ENCODE data around the gene EXOSC9.
"Not testable (repeated sequence)": the region's sequence is repeated elsewhere in the genome, so short reads cannot be mapped to it uniquely, and the experiment has no call there.

The EXOSC9 gene

GRCh38 chr4:121800961-121801714 is at the start of gene EXOSC9:
Gene EXOSC9 (plus strand): TSS chr4:121801323. CDS start chr4:121801425, 102 bp downstream.
- peaks cover 19 to 24% of the 10 kb centered on the region in 2 donors for H3K4me1 ChIP-seq (ENCODE audit: control insufficient read depth in 1 of 2, insufficient read depth in 2 of 2, low read length in 2 of 2)
- H3K9me3 ChIP-seq (ENCODE audit: control insufficient read depth in 1 of 2, low read length in 2 of 2) = no peaks in the 10 kb centered on the region
- H3K9ac ChIP-seq (ENCODE audit: low read depth in 1 of 2, low read length in 2 of 2) = peak within 1 kb of the TSS; percentile 79 to 96
- peak within 1 kb of the TSS; percentile 77 for H3K27ac ChIP-seq (ENCODE audit: low read depth, low read length)
- H3K36me3 ChIP-seq (ENCODE audit: control insufficient read depth in 1 of 2, insufficient read depth in 2 of 2, low read length in 2 of 2) = peaks cover 3 to 27% of the 10 kb centered on the region in 2 donors
- H3K4me3 ChIP-seq (ENCODE audit: low read depth in 1 of 2, low read length in 2 of 2) = peak within 1 kb of the TSS; percentile 86 to 99
- no peaks in the 10 kb centered on the region for H3K27me3 ChIP-seq (ENCODE audit: control insufficient read depth in 1 of 2, insufficient read depth in 2 of 2, low read length in 2 of 2)

DNA sequence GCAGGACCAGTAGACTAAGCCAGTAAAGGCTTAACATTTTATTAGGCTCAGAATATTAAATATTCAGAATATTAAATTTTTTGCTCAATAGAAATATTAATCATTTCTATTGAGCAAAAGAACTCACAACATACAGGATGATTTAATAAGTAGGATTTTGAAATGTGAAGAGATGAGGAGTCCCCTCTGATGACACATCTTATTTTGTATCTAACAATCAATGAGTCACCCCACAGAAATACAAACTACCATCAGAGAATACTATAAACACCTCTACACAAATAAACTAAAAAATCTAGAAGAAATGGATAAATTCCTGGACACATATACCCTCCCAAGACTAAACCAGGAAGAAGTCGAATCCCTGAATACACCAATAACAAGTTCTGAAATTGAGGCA is 49.0 kb upstream of the EXOSC9 start:
- H3K9ac ChIP-seq (ENCODE audit: low read depth in 1 of 2, low read length in 2 of 2); H3K4me3 ChIP-seq (ENCODE audit: low read depth in 1 of 2, low read length in 2 of 2); H3K27ac ChIP-seq (ENCODE audit: low read depth, low read length); H3K36me3 ChIP-seq (ENCODE audit: control insufficient read depth in 1 of 2, insufficient read depth in 2 of 2, low read length in 2 of 2); H3K9me3 ChIP-seq (ENCODE audit: control insufficient read depth in 1 of 2, low read length in 2 of 2); H3K27me3 ChIP-seq (ENCODE audit: control insufficient read depth in 1 of 2, insufficient read depth in 2 of 2, low read length in 2 of 2); H3K4me1 ChIP-seq (ENCODE audit: control insufficient read depth in 1 of 2, insufficient read depth in 2 of 2, low read length in 2 of 2): not testable (repeated sequence)

- Histone ChIP-seq H3K4me1 (ENCODE audit: control insufficient read depth in 1 of 2, insufficient read depth in 2 of 2, low read length in 2 of 2) (no peaks in the 10 kb centered on the region), H3K27ac (ENCODE audit: low read depth, low read length) (no peak overlapping the region), H3K36me3 (ENCODE audit: control insufficient read depth in 1 of 2, insufficient read depth in 2 of 2, low read length in 2 of 2) (no peaks in the 10 kb centered on the region), H3K9me3 (ENCODE audit: control insufficient read depth in 1 of 2, low read length in 2 of 2) (no peaks in the 10 kb centered on the region), H3K27me3 (ENCODE audit: control insufficient read depth in 1 of 2, insufficient read depth in 2 of 2, low read length in 2 of 2) (peaks cover 8 to 16% of the 10 kb centered on the region in 2 donors), H3K9ac (ENCODE audit: low read depth in 1 of 2, low read length in 2 of 2) (no peak overlapping the region), H3K4me3 (ENCODE audit: low read depth in 1 of 2, low read length in 2 of 2) (no peak overlapping the region)
These were observed 42.1 kb upstream of the EXOSC9 start for GRCh38 chr4:121758925-121759568.

- peaks cover 16 to 28% of the 10 kb centered on the region in 2 donors for H3K27me3 ChIP-seq (ENCODE audit: control insufficient read depth in 1 of 2, insufficient read depth in 2 of 2, low read length in 2 of 2)
- H3K36me3 ChIP-seq (ENCODE audit: control insufficient read depth in 1 of 2, insufficient read depth in 2 of 2, low read length in 2 of 2) = no peaks in the 10 kb centered on the region
- no peak overlapping the region for H3K27ac ChIP-seq (ENCODE audit: low read depth, low read length)
- no peaks in the 10 kb centered on the region for H3K9me3 ChIP-seq (ENCODE audit: control insufficient read depth in 1 of 2, low read length in 2 of 2)
- H3K4me3 ChIP-seq (ENCODE audit: low read depth in 1 of 2, low read length in 2 of 2) = no peak overlapping the region
- H3K4me1 ChIP-seq (ENCODE audit: control insufficient read depth in 1 of 2, insufficient read depth in 2 of 2, low read length in 2 of 2) = no peaks in the 10 kb centered on the region
- H3K9ac ChIP-seq (ENCODE audit: low read depth in 1 of 2, low read length in 2 of 2) = no peak overlapping the region
These were observed 40.9 kb upstream of the EXOSC9 start for GRCh38 chr4:121760205-121760604.

DNA sequence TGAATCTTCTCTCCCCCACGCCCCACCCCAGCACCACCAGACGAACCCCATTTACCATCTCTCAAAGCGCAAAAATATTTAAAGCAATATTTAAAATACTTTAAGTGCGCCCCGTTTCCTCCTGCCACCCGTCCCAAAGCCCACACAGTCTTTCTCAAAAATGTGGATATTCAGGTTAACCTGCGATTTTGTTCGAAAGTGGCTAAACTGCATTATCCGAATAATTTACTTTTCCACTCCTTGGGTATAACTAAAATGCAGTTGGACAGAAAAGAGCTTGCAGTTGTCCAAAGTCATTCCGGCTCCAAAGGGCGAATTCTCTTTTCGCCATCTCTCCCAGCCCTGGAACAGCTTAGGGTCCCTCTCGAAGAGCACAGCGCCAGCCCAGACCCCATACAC is 36.8 kb upstream of the EXOSC9 start:
- H3K36me3 ChIP-seq (ENCODE audit: control insufficient read depth in 1 of 2, insufficient read depth in 2 of 2, low read length in 2 of 2) = no peaks in the 10 kb centered on the region
- H3K4me1 ChIP-seq (ENCODE audit: control insufficient read depth in 1 of 2, insufficient read depth in 2 of 2, low read length in 2 of 2) = no peaks in the 10 kb centered on the region
- H3K9ac ChIP-seq (ENCODE audit: low read depth in 1 of 2, low read length in 2 of 2) = no peak overlapping the region
- no peaks in the 10 kb centered on the region for H3K9me3 ChIP-seq (ENCODE audit: control insufficient read depth in 1 of 2, low read length in 2 of 2)
- H3K27ac ChIP-seq (ENCODE audit: low read depth, low read length) = no peak overlapping the region
- H3K27me3 ChIP-seq (ENCODE audit: control insufficient read depth in 1 of 2, insufficient read depth in 2 of 2, low read length in 2 of 2) = peaks cover 21 to 39% of the 10 kb centered on the region in 2 donors
- H3K4me3 ChIP-seq (ENCODE audit: low read depth in 1 of 2, low read length in 2 of 2) = peak overlapping the region in 1 of 2 donors; percentile 14

DNA sequence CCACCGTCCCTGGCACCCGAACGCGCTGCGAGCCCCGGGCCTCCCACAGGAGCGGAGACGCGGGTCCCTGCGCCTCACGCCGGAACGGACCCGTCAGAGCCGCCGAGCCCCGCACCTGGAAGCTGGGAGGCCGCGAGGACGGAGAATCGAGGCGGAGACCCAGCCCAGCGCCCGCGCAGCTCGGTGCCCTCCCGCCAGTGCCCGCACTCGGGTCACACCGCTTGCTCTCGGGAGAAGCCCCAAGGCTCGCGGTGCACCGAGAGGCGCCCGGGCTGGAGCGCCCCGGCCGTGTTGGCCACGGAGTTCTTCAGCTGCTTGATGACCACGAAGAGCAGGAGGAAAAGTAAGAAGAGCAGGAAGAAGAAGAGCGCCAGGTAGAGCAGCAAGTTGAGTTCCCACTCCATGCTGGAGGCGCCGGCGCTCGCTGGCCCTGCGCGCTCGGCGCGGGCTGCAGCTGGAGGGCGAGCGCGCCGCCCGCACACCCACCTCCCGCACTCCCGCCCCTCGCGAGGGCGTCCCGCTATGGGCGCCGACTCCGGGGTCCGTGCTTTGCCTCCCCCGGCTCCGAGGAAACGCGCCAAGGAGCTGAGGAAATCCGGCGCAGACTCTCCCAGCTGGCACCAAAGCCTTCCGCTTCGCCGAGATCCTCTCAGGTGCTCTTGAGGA is 36.3 kb upstream of the EXOSC9 start, which contains the start of gene SMIM43:
Gene SMIM43 (minus strand): TSS at position 463 of the 666 bp plus-strand sequence. CDS start 59 bp downstream, at position 404.
- Histone ChIP-seq H3K27me3 (ENCODE audit: control insufficient read depth in 1 of 2, insufficient read depth in 2 of 2, low read length in 2 of 2) (peaks cover 21 to 39% of the 10 kb centered on the region in 2 donors), H3K9me3 (ENCODE audit: control insufficient read depth in 1 of 2, low read length in 2 of 2) (no peaks in the 10 kb centered on the region), H3K36me3 (ENCODE audit: control insufficient read depth in 1 of 2, insufficient read depth in 2 of 2, low read length in 2 of 2) (no peaks in the 10 kb centered on the region), H3K4me3 (ENCODE audit: low read depth in 1 of 2, low read length in 2 of 2) (peak within 1 kb of the TSS; percentile 45 to 46), H3K27ac (ENCODE audit: low read depth, low read length) (no peak within 1 kb of the TSS), H3K9ac (ENCODE audit: low read depth in 1 of 2, low read length in 2 of 2) (no peak within 1 kb of the TSS), H3K4me1 (ENCODE audit: control insufficient read depth in 1 of 2, insufficient read depth in 2 of 2, low read length in 2 of 2) (no peaks in the 10 kb centered on the region)

DNA sequence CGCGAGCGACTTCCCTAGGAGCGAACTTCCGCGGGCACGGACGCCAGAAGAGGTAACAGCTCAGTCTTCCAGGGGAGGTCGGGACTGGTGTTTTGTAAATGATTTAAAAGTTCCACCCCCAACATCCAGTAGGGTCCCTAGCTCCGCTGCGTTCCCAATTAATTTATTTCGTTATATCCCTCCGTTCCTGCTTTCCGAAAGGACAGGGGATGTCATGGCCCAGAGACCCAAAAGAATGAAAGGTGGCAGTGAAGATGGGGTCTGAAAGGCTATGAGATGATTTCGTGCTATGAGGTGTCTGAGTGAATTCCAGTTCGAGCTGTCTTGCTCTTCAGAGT is 35.8 kb upstream of the EXOSC9 start:
- Histone ChIP-seq H3K9ac (ENCODE audit: low read depth in 1 of 2, low read length in 2 of 2) (no peak overlapping the region), H3K27ac (ENCODE audit: low read depth, low read length) (no peak overlapping the region), H3K27me3 (ENCODE audit: control insufficient read depth in 1 of 2, insufficient read depth in 2 of 2, low read length in 2 of 2) (peaks cover 21 to 39% of the 10 kb centered on the region in 2 donors), H3K4me1 (ENCODE audit: control insufficient read depth in 1 of 2, insufficient read depth in 2 of 2, low read length in 2 of 2) (no peaks in the 10 kb centered on the region), H3K36me3 (ENCODE audit: control insufficient read depth in 1 of 2, insufficient read depth in 2 of 2, low read length in 2 of 2) (no peaks in the 10 kb centered on the region), H3K9me3 (ENCODE audit: control insufficient read depth in 1 of 2, low read length in 2 of 2) (no peaks in the 10 kb centered on the region), H3K4me3 (ENCODE audit: low read depth in 1 of 2, low read length in 2 of 2) (no peak overlapping the region)

DNA sequence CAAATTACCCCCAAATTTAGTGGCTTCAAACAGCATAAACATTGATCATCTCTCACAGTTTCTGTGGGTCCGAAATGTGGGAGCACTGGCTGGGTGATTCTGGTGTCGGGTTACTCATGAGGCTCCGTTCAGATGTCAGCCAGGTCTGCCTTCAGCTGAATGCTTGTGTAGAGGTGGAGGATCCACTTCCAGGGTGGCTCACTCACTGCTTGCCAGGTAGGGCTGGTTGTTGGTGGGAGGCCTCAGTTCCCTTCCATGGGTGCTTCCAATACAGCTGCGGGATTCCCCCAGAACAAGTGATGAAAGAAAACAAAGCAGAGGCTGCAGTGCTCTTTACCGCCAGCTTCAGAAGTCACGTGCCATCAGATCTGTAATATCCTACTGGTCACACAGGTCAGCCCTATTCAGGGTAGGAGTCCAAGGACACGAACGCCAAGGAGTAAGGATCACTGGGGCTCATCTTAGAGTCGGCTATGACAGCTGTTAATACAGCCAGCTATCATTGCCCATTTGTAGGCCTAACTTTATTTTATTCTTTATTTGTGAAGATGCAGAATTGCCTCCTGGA is 35.1 kb upstream of the EXOSC9 start:
- Histone ChIP-seq H3K36me3 (ENCODE audit: control insufficient read depth in 1 of 2, insufficient read depth in 2 of 2, low read length in 2 of 2) (no peaks in the 10 kb centered on the region), H3K4me1 (ENCODE audit: control insufficient read depth in 1 of 2, insufficient read depth in 2 of 2, low read length in 2 of 2) (no peaks in the 10 kb centered on the region), H3K4me3 (ENCODE audit: low read depth in 1 of 2, low read length in 2 of 2) (no peak overlapping the region), H3K27me3 (ENCODE audit: control insufficient read depth in 1 of 2, insufficient read depth in 2 of 2, low read length in 2 of 2) (peaks cover 21 to 34% of the 10 kb centered on the region in 2 donors), H3K27ac (ENCODE audit: low read depth, low read length) (no peak overlapping the region), H3K9me3 (ENCODE audit: control insufficient read depth in 1 of 2, low read length in 2 of 2) (no peaks in the 10 kb centered on the region), H3K9ac (ENCODE audit: low read depth in 1 of 2, low read length in 2 of 2) (no peak overlapping the region)

DNA sequence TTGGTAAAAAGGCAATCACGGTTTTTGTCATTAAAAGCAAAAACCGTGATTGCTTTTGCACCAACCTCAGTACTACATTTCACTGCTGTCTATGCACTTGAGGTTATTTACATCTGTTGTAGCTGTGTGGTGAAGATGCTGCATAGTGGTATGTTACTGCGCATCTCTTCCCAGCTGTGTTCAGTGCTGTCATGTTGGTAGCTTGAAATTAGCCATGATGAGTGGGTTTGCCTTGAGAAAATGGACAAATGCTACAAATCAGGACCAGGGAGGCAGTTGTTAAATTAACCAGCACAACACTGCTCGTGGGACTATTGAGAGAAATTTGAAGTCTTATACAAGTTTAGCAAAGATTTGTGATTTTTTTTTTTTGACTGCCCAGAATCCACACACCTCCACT is 34.0 kb upstream of the EXOSC9 start:
- H3K9ac ChIP-seq (ENCODE audit: low read depth in 1 of 2, low read length in 2 of 2) = no peak overlapping the region
- no peak overlapping the region for H3K27ac ChIP-seq (ENCODE audit: low read depth, low read length)
- H3K9me3 ChIP-seq (ENCODE audit: control insufficient read depth in 1 of 2, low read length in 2 of 2) = no peaks in the 10 kb centered on the region
- H3K27me3 ChIP-seq (ENCODE audit: control insufficient read depth in 1 of 2, insufficient read depth in 2 of 2, low read length in 2 of 2) = peaks cover 21 to 28% of the 10 kb centered on the region in 2 donors
- H3K36me3 ChIP-seq (ENCODE audit: control insufficient read depth in 1 of 2, insufficient read depth in 2 of 2, low read length in 2 of 2) = no peaks in the 10 kb centered on the region
- no peak overlapping the region for H3K4me3 ChIP-seq (ENCODE audit: low read depth in 1 of 2, low read length in 2 of 2)
- H3K4me1 ChIP-seq (ENCODE audit: control insufficient read depth in 1 of 2, insufficient read depth in 2 of 2, low read length in 2 of 2) = no peaks in the 10 kb centered on the region

- H3K4me1 ChIP-seq (ENCODE audit: control insufficient read depth in 1 of 2, insufficient read depth in 2 of 2, low read length in 2 of 2) = no peaks in the 10 kb centered on the region
- no peak overlapping the region for H3K27ac ChIP-seq (ENCODE audit: low read depth, low read length)
- no peaks in the 10 kb centered on the region for H3K9me3 ChIP-seq (ENCODE audit: control insufficient read depth in 1 of 2, low read length in 2 of 2)
- H3K36me3 ChIP-seq (ENCODE audit: control insufficient read depth in 1 of 2, insufficient read depth in 2 of 2, low read length in 2 of 2) = no peaks in the 10 kb centered on the region
- no peak overlapping the region for H3K4me3 ChIP-seq (ENCODE audit: low read depth in 1 of 2, low read length in 2 of 2)
- no peak overlapping the region for H3K9ac ChIP-seq (ENCODE audit: low read depth in 1 of 2, low read length in 2 of 2)
- H3K27me3 ChIP-seq (ENCODE audit: control insufficient read depth in 1 of 2, insufficient read depth in 2 of 2, low read length in 2 of 2) = peaks cover 12 to 19% of the 10 kb centered on the region in 2 donors
These were observed 31.8 kb upstream of the EXOSC9 start for GRCh38 chr4:121769341-121769740.
